ENCODE data around the gene CCDC3.

GRCh38 chr10:12940791-12941190 lies 60.7 kb downstream of the CCDC3 start:
- no peak for TF ChIP-seq EZH2 (IDR thresholded peaks at IDR 0.05; ENCODE audit: low read depth, low read length, severe bottlenecking)
- TF ChIP-seq HDAC6 (IDR thresholded peaks at IDR 0.05; ENCODE audit: low read depth, low read length) = no peak
- no peak for TF ChIP-seq POLR2AphosphoS5 (IDR thresholded peaks at IDR 0.05; ENCODE audit: low read depth, low read length)
- no peak for TF ChIP-seq GTF2F1 (IDR thresholded peaks at IDR 0.05; ENCODE audit: borderline replicate concordance, low read depth, low read length)
- TF ChIP-seq ZNF274 (IDR thresholded peaks at IDR 0.05; ENCODE audit: borderline replicate concordance, extremely low read depth, low read length) = no peak
- TF ChIP-seq CTCF (IDR thresholded peaks at IDR 0.05; ENCODE audit: control extremely low read depth in 1 of 3, insufficient read depth in 1 of 3, low read depth in 1 of 3, low read length in 3 of 3) = no peak
- no peak for TF ChIP-seq TAF1 (IDR thresholded peaks at IDR 0.05; ENCODE audit: low read depth, low read length)
- no peak for TF ChIP-seq E2F6 (IDR thresholded peaks at IDR 0.05)
- no peak for TF ChIP-seq SP1 (IDR thresholded peaks at IDR 0.05; ENCODE audit: low read depth, low read length)
- no peak for TF ChIP-seq CREB1 (IDR thresholded peaks at IDR 0.05)

All from H1 (cell line).